Suprapubic skin (tissue), 3 donors: Measurements from ENCODE around the gene SELENOW.

Experiments used
- EP300 ChIP-seq: sonication (generic); formaldehyde crosslinking; IDR thresholded peaks from one replicate; pipeline ENCODE4 v1.6.1; 2017; ENCODE audit warnings: antibody characterized with exemption
- TF ChIP-seq, protein P1 (sequence below), 2 donors: fragments of 200-600 bp in 1 of 2; fragments of 450-650 bp in 1 of 2; sonication (generic) in 1 of 2; IDR thresholded peaks; one replicate each; pipeline ENCODE4 v1.5.1; 2016 to 2019; ENCODE audit warnings: antibody characterized with exemption in 2 of 2, mild to moderate bottlenecking in 1 of 2, moderate library complexity in 1 of 2

DNA sequence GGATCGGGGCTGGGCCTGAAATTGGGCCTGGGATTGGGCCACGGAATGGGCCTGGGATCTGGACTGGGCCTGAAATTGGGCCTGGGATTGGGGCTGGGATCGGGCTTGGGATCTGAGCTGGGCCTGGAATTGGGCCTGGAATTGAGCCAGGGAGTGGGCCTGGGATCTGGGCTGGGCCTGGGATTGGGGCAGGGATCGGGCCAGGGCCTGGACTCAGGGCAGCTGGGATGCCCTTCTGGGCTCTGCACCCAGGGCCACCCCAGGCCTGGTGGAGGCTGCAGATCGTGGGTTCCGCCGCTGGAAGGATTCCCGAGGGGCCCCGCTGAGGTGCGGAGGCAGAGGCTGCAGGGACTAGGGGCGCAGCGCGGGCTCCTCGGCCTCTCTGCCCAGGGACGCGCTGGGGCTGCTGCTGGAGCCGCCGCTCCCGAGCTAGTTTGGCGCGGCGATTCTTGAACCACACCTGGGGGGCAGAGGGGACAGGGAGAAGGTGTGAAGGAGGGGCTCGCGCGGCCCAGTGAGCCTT, 24.1 kb downstream of the SELENOW start:
- TF ChIP-seq, protein P1, sequence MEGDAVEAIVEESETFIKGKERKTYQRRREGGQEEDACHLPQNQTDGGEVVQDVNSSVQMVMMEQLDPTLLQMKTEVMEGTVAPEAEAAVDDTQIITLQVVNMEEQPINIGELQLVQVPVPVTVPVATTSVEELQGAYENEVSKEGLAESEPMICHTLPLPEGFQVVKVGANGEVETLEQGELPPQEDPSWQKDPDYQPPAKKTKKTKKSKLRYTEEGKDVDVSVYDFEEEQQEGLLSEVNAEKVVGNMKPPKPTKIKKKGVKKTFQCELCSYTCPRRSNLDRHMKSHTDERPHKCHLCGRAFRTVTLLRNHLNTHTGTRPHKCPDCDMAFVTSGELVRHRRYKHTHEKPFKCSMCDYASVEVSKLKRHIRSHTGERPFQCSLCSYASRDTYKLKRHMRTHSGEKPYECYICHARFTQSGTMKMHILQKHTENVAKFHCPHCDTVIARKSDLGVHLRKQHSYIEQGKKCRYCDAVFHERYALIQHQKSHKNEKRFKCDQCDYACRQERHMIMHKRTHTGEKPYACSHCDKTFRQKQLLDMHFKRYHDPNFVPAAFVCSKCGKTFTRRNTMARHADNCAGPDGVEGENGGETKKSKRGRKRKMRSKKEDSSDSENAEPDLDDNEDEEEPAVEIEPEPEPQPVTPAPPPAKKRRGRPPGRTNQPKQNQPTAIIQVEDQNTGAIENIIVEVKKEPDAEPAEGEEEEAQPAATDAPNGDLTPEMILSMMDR (IDR thresholded peaks at IDR 0.05): no peak
- no peak for TF ChIP-seq EP300
